ENCODE measurements around the gene ATP5ME. TPM values are rescaled to one million over a fixed set of nuclear protein-coding genes. Genes with fewer than 3 reads are reported as not detected.

ATP5ME gene
- total RNA-seq, 1 experiment from 2014 or later = 330 TPM

DNA sequence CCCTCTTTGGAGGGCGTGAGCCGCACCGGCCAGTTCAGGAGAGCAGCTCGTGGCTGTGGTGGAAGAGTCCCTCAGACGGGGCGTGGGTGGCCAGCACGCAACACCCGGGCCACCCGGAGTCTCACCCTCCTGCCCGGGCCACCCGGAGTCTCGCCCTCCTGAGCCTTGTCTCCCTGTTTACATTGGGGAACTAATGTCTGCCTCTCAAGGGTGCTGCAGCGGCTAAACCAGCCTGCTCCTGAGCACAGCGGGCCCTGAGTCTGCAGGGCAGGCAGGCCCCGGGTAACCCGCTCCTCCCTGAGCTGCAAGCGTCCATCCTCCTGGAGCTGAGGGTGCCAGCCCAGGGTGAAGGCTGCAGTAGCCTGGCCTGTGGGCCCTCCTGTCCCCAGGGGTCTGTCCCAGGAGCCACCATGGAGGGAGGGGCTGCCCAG, 45.8 kb downstream of the ATP5ME start:
- H2AFZ ChIP-seq (ENCODE audit: low read depth, low read length, poor library complexity, severe bottlenecking) = no peak overlapping the region
- intact Hi-C loops (cut with micrococcal nuclease) = no loop called here
- no peaks in the 10 kb centered on the region for H3K9me2 ChIP-seq (ENCODE audit: insufficient read depth)
- H3K36me3 ChIP-seq (ENCODE audit: control insufficient read depth in 1 of 2, insufficient read depth in 2 of 2, low read length in 2 of 2) = no peaks in the 10 kb centered on the region
- no peak overlapping the region for H3K4me2 ChIP-seq (ENCODE audit: low read length)
- no peak overlapping the region for H3K27ac ChIP-seq (ENCODE audit: low read depth, low read length)
- no TSS peak for BruUV-seq (replicated peaks)
- ATAC-seq (no peak), DNase-seq (ENCODE audit: low read depth, low spot score) (no peak)
- RAD21 ChIA-PET (ENCODE audit: low non-redundant PET in 1 of 2, low total read pairs in 2 of 2, uncharacterized antibody in 2 of 2, unreplicated experiment in 2 of 2) = no interaction called here
- no peaks in the 10 kb centered on the region for H3K4me1 ChIP-seq (ENCODE audit: control insufficient read depth in 1 of 2, insufficient read depth in 2 of 2, low read length in 2 of 2)
- no peaks in the 10 kb centered on the region; a peak in 1 of 4 replicates for H3K9me3 ChIP-seq (ENCODE audit: control insufficient read depth in 1 of 2, insufficient read depth in 1 of 2, low read depth in 1 of 2, low read length in 2 of 2)
- no peaks in the 10 kb centered on the region for H3K79me2 ChIP-seq (ENCODE audit: insufficient read depth, low read length)
- no peak overlapping the region for H3K4me3 ChIP-seq (replicated peaks in 1 of 2; ENCODE audit: low read depth in 1 of 2, low read length in 2 of 2)
- CTCF ChIA-PET = no interaction called here
- POLR2A ChIA-PET = no interaction called here
- no peaks in the 10 kb centered on the region for H3K27me3 ChIP-seq (ENCODE audit: insufficient read depth, low read length)
- H3K9ac ChIP-seq (ENCODE audit: low read length) = no peak overlapping the region
- TF ChIP-seq EZH2phosphoT487 (IDR thresholded peaks at IDR 0.05; ENCODE audit: borderline replicate concordance) (no peak), ELF1 (IDR thresholded peaks at IDR 0.05; ENCODE audit: borderline replicate concordance, low read depth) (no peak), SP1 (IDR thresholded peaks at IDR 0.05; ENCODE audit: low read depth) (no peak), YY1 (IDR thresholded peaks at IDR 0.05; ENCODE audit: extremely low read depth, insufficient replicate concordance, low read depth, low read length) (no peak), ZNF274 (IDR thresholded peaks at IDR 0.05; ENCODE audit: low read depth, low read length) (no peak), SRF (IDR thresholded peaks at IDR 0.05; ENCODE audit: low read depth) (no peak), ATF3 (IDR thresholded peaks at IDR 0.05) (no peak), ZFX (IDR thresholded peaks at IDR 0.05) (no peak), CBX3 (IDR thresholded peaks at IDR 0.05; ENCODE audit: low read depth) (no peak), REST (IDR thresholded peaks at IDR 0.05; ENCODE audit: low read depth) (no peak)
- no peaks in the 10 kb centered on the region for H4K20me1 ChIP-seq (ENCODE audit: insufficient read depth)
